AG10803 (cell line): ENCODE data around the gene RAI14.

Experiments
- DNase-seq: peaks from one replicate; pipeline ENCODE4 v3.0.0; 2010; ENCODE audit warnings: low read depth
- H3K4me3 ChIP-seq: 2 replicates; pipeline ENCODE4 v1.5.1; 2011; ENCODE audit warnings: mild to moderate bottlenecking, low read length, control low read depth
- CTCF ChIP-seq: conservative IDR thresholded peaks from 2 replicates; pipeline ENCODE4 v1.5.1; 2011; ENCODE audit warnings: mild to moderate bottlenecking, low read length, control low read depth, inconsistent platforms

The RAI14 gene

GRCh38 chr5:34676416-34676815 is 20.3 kb downstream of the RAI14 start:
- no peak for TF ChIP-seq CTCF

GRCh38 chr5:34677428-34677827 is 21.3 kb downstream of the RAI14 start:
- DNase-seq: no peak
- no peak for TF ChIP-seq CTCF
- no peak overlapping the region for H3K4me3 ChIP-seq

More at GRCh38 chr5:34676416-34676815, 20.3 kb downstream of the RAI14 start:
- H3K4me3 ChIP-seq: no peak overlapping the region
- no peak for DNase-seq

- DNase-seq: no peak
- no peak for TF ChIP-seq CTCF
- H3K4me3 ChIP-seq: no peak overlapping the region
Observed at GRCh38 chr5:34680896-34681295, 24.8 kb downstream of the RAI14 start.

GRCh38 chr5:34682926-34683623 is 26.9 kb downstream of the RAI14 start:
- TF ChIP-seq CTCF: no peak
- DNase-seq: no peak

GRCh38 chr5:34684281-34684979 is 28.3 kb downstream of the RAI14 start:
- TF ChIP-seq CTCF: peak; percentile 16
- H3K4me3 ChIP-seq: no peak overlapping the region
- peak; percentile 60 for DNase-seq

More at GRCh38 chr5:34682926-34683623, 26.9 kb downstream of the RAI14 start:
- no peak overlapping the region for H3K4me3 ChIP-seq

- no peak overlapping the region for H3K4me3 ChIP-seq
- DNase-seq: no peak
- no peak for TF ChIP-seq CTCF
Observed at GRCh38 chr5:34684980-34685352, 28.8 kb downstream of the RAI14 start.
